Non-pigmented ciliary epithelial cell (primary cell): ENCODE results near the gene TAMM41.
"Not testable (repeated sequence)": the region's sequence is repeated elsewhere in the genome, so short reads cannot be mapped to it uniquely, and the experiment has no call there.

ENCODE experiments used
- DNase-seq: peaks from one replicate; pipeline ENCODE4 v3.0.0-alpha.2; 2010; ENCODE audit warnings: low read depth

Gene TAMM41

DNA sequence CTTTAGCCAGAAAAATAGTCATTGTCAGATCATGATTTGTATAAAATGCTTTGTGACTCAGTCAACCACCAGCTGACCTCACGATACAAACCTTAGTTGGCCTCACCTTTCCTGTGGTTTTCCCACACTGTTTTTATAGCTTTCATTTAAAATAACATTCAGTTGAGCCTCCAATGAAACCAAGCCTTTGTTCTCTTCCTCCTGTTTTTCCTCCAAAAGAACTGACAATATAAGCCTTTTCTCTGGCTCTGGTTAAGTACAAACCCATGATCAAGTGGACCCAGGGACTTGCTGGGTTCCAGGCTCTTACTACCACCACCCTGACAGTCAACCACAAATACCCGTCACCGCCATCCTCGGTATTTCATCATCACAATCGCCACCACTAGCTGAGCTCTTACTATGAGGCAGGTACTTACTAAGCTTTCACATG lies 81.7 kb downstream of the TAMM41 start:
- DNase-seq: peak; percentile 37

DNA sequence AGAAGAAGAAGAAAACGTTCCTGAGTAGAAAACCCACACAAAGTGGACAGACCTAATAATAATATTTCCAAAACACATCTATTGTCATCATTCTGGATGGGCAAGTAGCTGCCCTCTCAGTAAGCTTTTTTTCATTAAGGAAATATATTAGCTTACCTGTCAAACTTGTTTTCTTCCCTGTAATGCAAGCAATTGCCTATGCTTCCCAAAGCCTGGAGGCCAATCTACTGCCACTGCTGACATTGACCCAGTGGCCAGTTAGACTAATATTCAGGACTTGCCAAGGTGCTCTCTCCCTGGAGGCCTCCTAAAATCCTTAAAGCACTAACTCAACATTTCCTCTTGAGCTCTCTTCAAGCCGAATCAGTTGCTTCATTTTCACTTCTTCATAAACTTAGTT lies 86.7 kb downstream of the TAMM41 start:
- DNase-seq: no peak

DNA sequence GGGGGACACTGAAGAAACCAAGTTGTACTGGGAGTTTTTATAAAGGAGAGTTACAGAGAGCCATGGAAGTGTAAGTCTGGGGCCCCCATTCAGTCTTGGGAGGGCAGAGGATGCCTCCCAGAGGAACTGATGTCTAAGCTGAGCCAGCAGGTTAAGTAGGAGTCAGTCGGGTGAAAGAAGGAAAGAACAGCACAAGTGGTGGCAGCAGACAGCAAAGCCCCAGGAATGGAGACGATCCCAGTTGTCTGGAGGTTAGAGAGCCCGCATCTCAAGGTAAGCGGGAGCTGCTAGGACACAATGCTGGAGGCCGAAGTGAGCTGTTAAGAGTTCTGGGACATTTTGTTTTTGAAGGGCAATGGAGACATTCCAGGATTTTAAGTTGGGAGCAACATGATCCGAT lies 88.8 kb downstream of the TAMM41 start:
- no peak for DNase-seq

DNA sequence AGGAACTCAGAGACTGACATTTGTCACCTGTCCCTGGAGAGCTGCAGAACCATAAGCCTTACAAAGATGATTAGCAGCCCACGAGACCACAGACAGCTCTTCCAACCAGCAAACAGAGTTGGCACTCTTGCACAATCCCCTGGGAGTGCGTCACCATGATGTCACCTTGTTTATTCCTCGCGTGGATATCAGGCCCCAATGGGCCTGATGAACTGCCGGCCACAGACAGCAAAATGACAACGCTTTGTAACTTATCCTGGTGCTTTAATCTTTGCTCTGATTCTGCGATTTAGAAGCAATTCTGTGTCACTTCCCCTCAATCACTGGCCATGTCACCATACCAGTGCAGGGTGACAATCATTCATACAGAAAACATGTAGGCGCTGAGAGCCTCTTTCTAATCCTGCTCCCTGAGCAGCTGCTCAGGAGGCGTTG lies 89.2 kb downstream of the TAMM41 start:
- DNase-seq: no peak

DNA sequence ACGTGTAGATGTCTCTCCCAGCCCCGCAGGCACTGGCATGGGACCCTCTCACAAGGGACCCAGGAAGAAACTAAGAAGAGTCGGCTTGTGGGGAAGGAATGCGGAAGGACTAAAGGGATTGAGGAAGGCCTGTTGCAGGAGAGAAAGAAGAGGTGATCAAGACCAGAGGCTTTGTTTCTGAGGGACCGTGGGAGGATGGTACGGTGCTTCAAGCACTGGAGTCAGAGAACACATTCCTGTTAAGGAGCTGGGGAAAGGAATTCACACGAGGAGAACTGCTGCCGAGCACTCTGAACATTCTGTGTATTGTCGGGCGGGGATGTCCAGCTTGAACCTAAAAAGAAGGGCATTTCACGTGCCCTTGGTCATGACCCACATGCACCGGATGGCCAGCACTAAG lies 91.4 kb downstream of the TAMM41 start:
- DNase-seq: no peak

DNA sequence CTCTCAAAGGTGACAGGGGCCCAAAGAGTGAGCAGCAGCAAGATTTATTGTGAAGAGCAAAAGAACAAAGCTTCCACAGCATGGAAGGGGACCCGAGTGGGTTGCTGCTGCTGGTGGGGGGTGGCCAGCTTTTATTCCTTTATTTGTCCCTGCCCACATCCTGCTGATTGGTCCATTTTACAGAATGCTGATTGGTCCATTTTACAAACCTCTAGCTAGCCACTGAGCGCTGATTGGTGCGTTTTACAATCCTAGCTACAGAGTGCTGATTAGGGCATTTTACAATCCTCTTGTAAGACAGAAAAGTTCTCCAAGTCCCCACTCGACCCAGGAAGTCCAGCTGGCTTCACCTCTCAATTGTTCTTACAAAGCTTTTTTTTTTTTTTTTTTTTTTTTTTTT lies 94.4 kb downstream of the TAMM41 start:
- not testable (repeated sequence) for DNase-seq

DNA sequence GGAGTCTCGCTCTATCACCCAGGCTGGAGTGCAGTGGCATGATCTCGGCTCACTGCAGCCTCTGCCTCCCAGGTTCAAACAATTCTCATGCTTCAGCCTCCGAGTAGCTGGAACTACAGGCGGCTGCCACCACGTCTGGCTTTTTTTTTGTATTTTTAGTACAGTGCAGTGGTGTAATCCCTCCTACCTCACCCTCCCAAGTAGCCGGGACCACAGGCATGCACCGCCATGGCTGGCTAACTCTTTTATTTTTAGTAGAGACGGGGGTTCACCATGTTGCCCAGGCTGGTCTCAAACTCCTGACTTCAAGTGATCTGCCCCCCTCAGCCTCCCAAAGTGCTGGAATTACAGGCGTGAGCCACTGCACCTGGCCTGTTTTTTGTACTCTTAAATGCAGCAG lies 98.4 kb downstream of the TAMM41 start:
- DNase-seq: not testable (repeated sequence)
